SJSA1 (cell line): ENCODE results near the gene SPG11. TPM values are rescaled to one million over a fixed set of nuclear protein-coding genes. Genes with fewer than 3 reads are reported as not detected.
"Not testable (repeated sequence)": the region's sequence is repeated elsewhere in the genome, so short reads cannot be mapped to it uniquely, and the experiment has no call there.

Experiments
- DNase-seq, 2 experiments: peaks; one replicate each; pipeline ENCODE4 v3.0.0-alpha.2; 2015 to 2020; ENCODE audit warnings: low spot score in 2 of 2, low read depth in 1 of 2
- H3K27ac ChIP-seq: fragments of 250-450 bp; sonication (Bioruptor Pico); 2 replicates; pipeline ENCODE4 v1.5.1; 2020; ENCODE audit warnings: mild to moderate bottlenecking, moderate library complexity
- H3K27me3 ChIP-seq: fragments of 250-450 bp; sonication (Bioruptor Pico); replicated peaks from 2 replicates; pipeline ENCODE4 v1.5.1; 2020; ENCODE audit warnings: mild to moderate bottlenecking, moderate library complexity
- H3K36me3 ChIP-seq: fragments of 250-450 bp; sonication (Bioruptor Pico); 2 replicates; pipeline ENCODE4 v1.5.1; 2020; ENCODE audit warnings: mild to moderate bottlenecking
- H3K4me1 ChIP-seq: fragments of 250-450 bp; sonication (Bioruptor Pico); replicated peaks from 2 replicates; pipeline ENCODE4 v1.6.1; 2021; ENCODE audit warnings: mild to moderate bottlenecking
- H3K4me3 ChIP-seq: fragments of 250-450 bp; sonication (Bioruptor Pico); 2 replicates; pipeline ENCODE4 v1.5.1; 2020; ENCODE audit warnings: mild to moderate bottlenecking
- H3K9me3 ChIP-seq: fragments of 250-450 bp; sonication (Bioruptor Pico); replicated peaks from 2 replicates; pipeline ENCODE4 v1.5.1; 2020; ENCODE audit warnings: mild to moderate bottlenecking
- total RNA-seq: library from RNA; depleted of rRNA; stranded (reverse); fragments of >200 nt; shearing (Covaris generic); gene quantifications from 2 replicates; pipeline ENCODE4 v1.2.3, GENCODE V29; 2014

The SPG11 gene
- total RNA-seq, 1 experiment from 2014 or later = 36.8 TPM

- no peaks in the 10 kb centered on the region for H3K4me1 ChIP-seq
- no peaks in the 10 kb centered on the region for H3K27me3 ChIP-seq
- H3K9me3 ChIP-seq = no peaks in the 10 kb centered on the region
- peak in 1 of 2 experiments; percentile 53 for DNase-seq
- peaks cover 67% of the 10 kb centered on the region for H3K36me3 ChIP-seq
- H3K4me3 ChIP-seq = no peak overlapping the region
- no peak overlapping the region for H3K27ac ChIP-seq
Measured at GRCh38 chr15:44584162-44584749, 79.2 kb downstream of the SPG11 start.

GRCh38 chr15:44580105-44580504, 83.4 kb downstream of the SPG11 start:
- H3K36me3 ChIP-seq = peaks cover 38% of the 10 kb centered on the region
- no peak for DNase-seq
- no peaks in the 10 kb centered on the region for H3K27me3 ChIP-seq
- H3K9me3 ChIP-seq = no peaks in the 10 kb centered on the region
- no peak overlapping the region for H3K27ac ChIP-seq
- H3K4me3 ChIP-seq = no peak overlapping the region
- H3K4me1 ChIP-seq = no peaks in the 10 kb centered on the region

GRCh38 chr15:44574734-44575133, 88.7 kb downstream of the SPG11 start:
- no peak overlapping the region for H3K27ac ChIP-seq
- H3K4me3 ChIP-seq = no peak overlapping the region
- H3K27me3 ChIP-seq = no peaks in the 10 kb centered on the region
- DNase-seq = no peak
- peaks cover 27% of the 10 kb centered on the region for H3K36me3 ChIP-seq
- H3K4me1 ChIP-seq = no peaks in the 10 kb centered on the region
- no peaks in the 10 kb centered on the region for H3K9me3 ChIP-seq

- H3K27ac ChIP-seq = no peak overlapping the region
- no peak for DNase-seq
Measured at GRCh38 chr15:44573386-44573785, 90.1 kb downstream of the SPG11 start.

GRCh38 chr15:44570361-44570760, 93.1 kb downstream of the SPG11 start:
- H3K4me1 ChIP-seq = no peaks in the 10 kb centered on the region
- H3K36me3 ChIP-seq = peaks cover 44% of the 10 kb centered on the region
- H3K27me3 ChIP-seq = no peaks in the 10 kb centered on the region
- H3K9me3 ChIP-seq = no peaks in the 10 kb centered on the region
- H3K4me3 ChIP-seq = no peak overlapping the region
- no peak overlapping the region for H3K27ac ChIP-seq
- no peak for DNase-seq

More at GRCh38 chr15:44573386-44573785, 90.1 kb downstream of the SPG11 start:
- Histone ChIP-seq H3K4me1 (no peaks in the 10 kb centered on the region), H3K4me3 (no peak overlapping the region), H3K27me3 (no peaks in the 10 kb centered on the region), H3K36me3 (peaks cover 28% of the 10 kb centered on the region), H3K9me3 (no peaks in the 10 kb centered on the region)

GRCh38 chr15:44569316-44569715, 94.1 kb downstream of the SPG11 start:
- Histone ChIP-seq H3K9me3 (no peaks in the 10 kb centered on the region), H3K27me3 (no peaks in the 10 kb centered on the region), H3K27ac (no peak overlapping the region), H3K4me1 (no peaks in the 10 kb centered on the region), H3K36me3 (peaks cover 54% of the 10 kb centered on the region), H3K4me3 (no peak overlapping the region)
- DNase-seq = no peak

GRCh38 chr15:44568338-44568737, 95.1 kb downstream of the SPG11 start:
- Histone ChIP-seq H3K4me3 (no peak overlapping the region), H3K27ac (no peak overlapping the region), H3K36me3 (peaks cover 61% of the 10 kb centered on the region), H3K4me1 (no peaks in the 10 kb centered on the region), H3K27me3 (no peaks in the 10 kb centered on the region), H3K9me3 (no peaks in the 10 kb centered on the region)
- no peak for DNase-seq

GRCh38 chr15:44566155-44566540, 97.3 kb downstream of the SPG11 start:
- H3K27ac ChIP-seq = no peak overlapping the region
- no peaks in the 10 kb centered on the region for H3K27me3 ChIP-seq
- H3K4me3 ChIP-seq = no peak overlapping the region
- H3K4me1 ChIP-seq = no peaks in the 10 kb centered on the region
- no peaks in the 10 kb centered on the region for H3K9me3 ChIP-seq
- no peak for DNase-seq
- peaks cover 76% of the 10 kb centered on the region for H3K36me3 ChIP-seq

GRCh38 chr15:44565387-44566154, 97.9 kb downstream of the SPG11 start:
- no peak overlapping the region for H3K27ac ChIP-seq
- peaks cover 76% of the 10 kb centered on the region for H3K36me3 ChIP-seq
- H3K9me3 ChIP-seq = no peaks in the 10 kb centered on the region
- H3K4me1 ChIP-seq = no peaks in the 10 kb centered on the region
- no peak for DNase-seq
- no peak overlapping the region for H3K4me3 ChIP-seq
- no peaks in the 10 kb centered on the region for H3K27me3 ChIP-seq

GRCh38 chr15:44560926-44561325, 102.5 kb downstream of the SPG11 start:
- H3K9me3 ChIP-seq, H3K4me1 ChIP-seq, H3K27me3 ChIP-seq, DNase-seq, H3K27ac ChIP-seq, H3K4me3 ChIP-seq: not testable (repeated sequence)
- peaks cover 97% of the 10 kb centered on the region for H3K36me3 ChIP-seq

- Histone ChIP-seq H3K4me3 (no peak overlapping the region), H3K36me3 (peaks cover 88% of the 10 kb centered on the region), H3K27ac (no peak overlapping the region), H3K4me1 (no peaks in the 10 kb centered on the region), H3K27me3 (no peaks in the 10 kb centered on the region), H3K9me3 (no peaks in the 10 kb centered on the region)
- DNase-seq = no peak
Measured at GRCh38 chr15:44554934-44555723, 108.3 kb downstream of the SPG11 start.

GRCh38 chr15:44550734-44551133, 112.7 kb downstream of the SPG11 start:
- H3K4me3 ChIP-seq = no peak overlapping the region
- no peaks in the 10 kb centered on the region for H3K27me3 ChIP-seq
- H3K4me1 ChIP-seq = peaks cover 8% of the 10 kb centered on the region
- DNase-seq = no peak
- H3K9me3 ChIP-seq = no peaks in the 10 kb centered on the region
- H3K36me3 ChIP-seq = peaks cover 69% of the 10 kb centered on the region
- no peak overlapping the region for H3K27ac ChIP-seq

- Histone ChIP-seq H3K36me3 (peaks cover 66% of the 10 kb centered on the region), H3K27ac (no peak overlapping the region), H3K4me3 (no peak overlapping the region), H3K4me1 (peaks cover 9% of the 10 kb centered on the region), H3K27me3 (no peaks in the 10 kb centered on the region), H3K9me3 (no peaks in the 10 kb centered on the region)
- no peak for DNase-seq
Measured at GRCh38 chr15:44550256-44550655, 113.2 kb downstream of the SPG11 start.

- peaks cover 58% of the 10 kb centered on the region for H3K36me3 ChIP-seq
- H3K9me3 ChIP-seq, H3K4me3 ChIP-seq: not testable (repeated sequence)
Measured at GRCh38 chr15:44549152-44549551, 114.3 kb downstream of the SPG11 start.

More at GRCh38 chr15:44549152-44549551, 114.3 kb downstream of the SPG11 start:
- not testable (repeated sequence) for H3K4me1 ChIP-seq, H3K27ac ChIP-seq, DNase-seq, H3K27me3 ChIP-seq
